MCF 10A (cell line): Measurements from ENCODE around the gene ZBTB14. TPM values are rescaled to one million over a fixed set of nuclear protein-coding genes. Genes with fewer than 3 reads are reported as not detected.
A peak's percentile ranks its signal among the peaks of the same experiment; 100 is the strongest.

Source experiments
- Bru-seq: library from RNA; stranded (reverse); fragments of 400-500 nt; gene quantifications from one replicate; lab custom pipeline; 2021; lab: Mats Ljungman, UMichigan
- BruChase-seq, 2 experiments: library from RNA; stranded (reverse); fragments of 400-500 nt; gene quantifications; one replicate each; lab custom pipeline; 2021; lab: Mats Ljungman, UMichigan
- BruUV-seq: library from RNA; stranded (reverse); fragments of 400-500 nt; replicated peaks from 2 replicates; lab custom pipeline; 2021; lab: Mats Ljungman, UMichigan
- CTCF ChIA-PET: fragments of 300-600 bp; sonication (Branson Sonifier 250); formaldehyde crosslinking; extraction: SDS; loops from one replicate; lab custom pipeline; 2021; ENCODE audit warnings: antibody characterized with exemption, inconsistent platforms; lab: Yijun Ruan, JAX
- POLR2A ChIA-PET: fragments of 300-600, 350-650 bp; sonication (Branson Sonifier 250); formaldehyde crosslinking; extraction: SDS; loops from one replicate; lab custom pipeline; 2020; ENCODE audit warnings: antibody characterized with exemption, inconsistent platforms; lab: Yijun Ruan, JAX
- DNase-seq: peaks from one replicate; pipeline ENCODE4 v3.0.0-alpha.2; 2018; ENCODE audit not compliant: unreplicated experiment
- H3K27ac Mint-ChIP-seq: one replicate; pipeline ENCODE4 v1.8.0; 2022; ENCODE audit warnings: mild to moderate bottlenecking, low read depth, mixed read lengths; ENCODE audit not compliant: unreplicated experiment
- H3K27me3 Mint-ChIP-seq: one replicate; pipeline ENCODE4 v1.8.0; 2022; ENCODE audit warnings: mixed read lengths; ENCODE audit not compliant: insufficient read depth, unreplicated experiment
- H3K36me3 Mint-ChIP-seq: one replicate; pipeline ENCODE4 v1.8.0; 2022; ENCODE audit warnings: mild to moderate bottlenecking, moderate library complexity, mixed read lengths; ENCODE audit not compliant: insufficient read depth, unreplicated experiment
- H3K4me1 Mint-ChIP-seq: one replicate; pipeline ENCODE4 v1.8.0; 2022; ENCODE audit warnings: mixed read lengths; ENCODE audit not compliant: insufficient read depth, unreplicated experiment
- H3K4me3 Mint-ChIP-seq: one replicate; pipeline ENCODE4 v1.8.0; 2022; ENCODE audit warnings: mild to moderate bottlenecking, moderate library complexity, mixed read lengths; ENCODE audit not compliant: unreplicated experiment
- H3K9me3 Mint-ChIP-seq: one replicate; pipeline ENCODE4 v1.8.0; 2022; ENCODE audit warnings: mixed read lengths; ENCODE audit not compliant: unreplicated experiment
- intact Hi-C: fragments of 100-400 bp; cut with micrococcal nuclease; formaldehyde crosslinking; loops from 2 replicates; pipeline ENCODE4 v1.14.1; 2022
- long read RNA-seq: library from polyadenylated mRNA; stranded (forward); transcript quantifications from one replicate; pipeline ENCODE4 v2.0.0, GENCODE V29; 2022
- total RNA-seq: library from RNA; stranded (reverse); gene quantifications from 2 replicates; pipeline ENCODE4 v1.2.3, GENCODE V29; 2022
- TF ChIP-seq, protein P1 (sequence below): fragments of 200-600 bp; IDR thresholded peaks from one replicate; pipeline ENCODE4 v1.8.0; 2022; ENCODE audit warnings: antibody characterized with exemption, mild to moderate bottlenecking; ENCODE audit not compliant: unreplicated experiment

Gene ZBTB14, protein sequence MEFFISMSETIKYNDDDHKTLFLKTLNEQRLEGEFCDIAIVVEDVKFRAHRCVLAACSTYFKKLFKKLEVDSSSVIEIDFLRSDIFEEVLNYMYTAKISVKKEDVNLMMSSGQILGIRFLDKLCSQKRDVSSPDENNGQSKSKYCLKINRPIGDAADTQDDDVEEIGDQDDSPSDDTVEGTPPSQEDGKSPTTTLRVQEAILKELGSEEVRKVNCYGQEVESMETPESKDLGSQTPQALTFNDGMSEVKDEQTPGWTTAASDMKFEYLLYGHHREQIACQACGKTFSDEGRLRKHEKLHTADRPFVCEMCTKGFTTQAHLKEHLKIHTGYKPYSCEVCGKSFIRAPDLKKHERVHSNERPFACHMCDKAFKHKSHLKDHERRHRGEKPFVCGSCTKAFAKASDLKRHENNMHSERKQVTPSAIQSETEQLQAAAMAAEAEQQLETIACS
- total RNA-seq (7.3 and 8.6 TPM in 2 replicates), Bru-seq, nascent RNA (percentile 55 among the genes with signal in this experiment), BruChase-seq, experiment 1, labeled RNA remaining after a 6-hour chase (percentile 74 among the genes with signal in this experiment), BruChase-seq, experiment 2, labeled RNA remaining after a 2-hour chase (percentile 83 among the genes with signal in this experiment)
- long read RNA-seq, partial matches to known transcripts: 0 of 14 reads
- long read RNA-seq, other reads (novel, unspliced or antisense): 3 of 14 reads

DNA sequence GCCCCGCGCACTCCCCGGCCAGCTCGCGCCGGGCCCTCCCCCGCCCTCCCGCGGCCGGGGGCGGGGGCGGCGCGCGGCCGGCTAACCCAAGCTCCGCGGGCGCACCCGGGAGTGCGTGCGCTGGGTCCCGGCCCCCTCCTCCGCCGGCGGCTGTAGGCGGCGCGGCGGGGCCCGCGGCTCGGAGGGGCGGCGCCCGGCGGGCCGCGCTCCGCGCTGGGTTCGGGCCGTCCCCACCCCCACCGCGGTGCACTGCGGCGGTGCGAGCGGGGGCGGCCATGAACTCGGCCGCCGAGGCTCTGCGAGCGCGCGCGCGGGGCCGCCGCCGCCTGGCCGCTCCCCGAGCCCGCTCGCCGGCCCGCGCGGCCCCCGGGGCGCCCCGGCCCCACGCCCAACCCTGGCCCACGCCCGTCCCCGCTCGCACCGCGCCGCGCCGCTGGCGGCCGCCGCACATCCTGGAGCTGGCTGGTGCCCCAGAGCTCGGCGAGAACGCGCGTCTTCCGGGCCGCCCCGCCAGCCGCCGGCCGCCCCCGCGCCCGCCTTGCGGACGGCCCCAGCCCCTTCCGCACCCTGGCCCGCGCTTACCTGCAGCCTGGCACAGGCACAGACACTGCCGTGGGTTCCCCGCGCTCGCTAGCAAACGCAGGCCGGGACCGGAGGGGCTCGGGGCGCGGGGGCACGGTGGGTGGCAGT lies at the start of gene ZBTB14:
Gene ZBTB14, minus strand, starts transcription at position 496 of the 690 bp plus-strand sequence. CDS start 2,480 bp downstream, outside the sequence.
- Mint-ChIP-seq H3K36me3 (peaks cover 25% of the 10 kb centered on the region), H3K4me3 (peak within 1 kb of the TSS; percentile 95), H3K27me3 (peaks cover 19% of the 10 kb centered on the region), H3K9me3 (no peaks in the 10 kb centered on the region), H3K4me1 (peaks cover 6% of the 10 kb centered on the region), H3K27ac (peak within 1 kb of the TSS; percentile 88)
- ChIA-PET POLR2A (interaction anchor here (0.6 to 4.0 kb wide), 13 partner anchors 9 to 222 kb away, joined by 3 to 33 read pairs (median 6); no protein-coding TSS in a partner anchor), CTCF (interaction anchor here (0.7 kb wide), 1 partner anchor 198 kb away, joined by 4 read pairs; no protein-coding TSS in a partner anchor)
- intact Hi-C loops: loop anchor here (5.0 kb wide), 1 partner anchor 58 kb away; no protein-coding TSS in a partner anchor
- peak; percentile 49 for DNase-seq
- BruUV-seq: no TSS peak
- TF ChIP-seq, protein P1, sequence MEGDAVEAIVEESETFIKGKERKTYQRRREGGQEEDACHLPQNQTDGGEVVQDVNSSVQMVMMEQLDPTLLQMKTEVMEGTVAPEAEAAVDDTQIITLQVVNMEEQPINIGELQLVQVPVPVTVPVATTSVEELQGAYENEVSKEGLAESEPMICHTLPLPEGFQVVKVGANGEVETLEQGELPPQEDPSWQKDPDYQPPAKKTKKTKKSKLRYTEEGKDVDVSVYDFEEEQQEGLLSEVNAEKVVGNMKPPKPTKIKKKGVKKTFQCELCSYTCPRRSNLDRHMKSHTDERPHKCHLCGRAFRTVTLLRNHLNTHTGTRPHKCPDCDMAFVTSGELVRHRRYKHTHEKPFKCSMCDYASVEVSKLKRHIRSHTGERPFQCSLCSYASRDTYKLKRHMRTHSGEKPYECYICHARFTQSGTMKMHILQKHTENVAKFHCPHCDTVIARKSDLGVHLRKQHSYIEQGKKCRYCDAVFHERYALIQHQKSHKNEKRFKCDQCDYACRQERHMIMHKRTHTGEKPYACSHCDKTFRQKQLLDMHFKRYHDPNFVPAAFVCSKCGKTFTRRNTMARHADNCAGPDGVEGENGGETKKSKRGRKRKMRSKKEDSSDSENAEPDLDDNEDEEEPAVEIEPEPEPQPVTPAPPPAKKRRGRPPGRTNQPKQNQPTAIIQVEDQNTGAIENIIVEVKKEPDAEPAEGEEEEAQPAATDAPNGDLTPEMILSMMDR: no peak

DNA sequence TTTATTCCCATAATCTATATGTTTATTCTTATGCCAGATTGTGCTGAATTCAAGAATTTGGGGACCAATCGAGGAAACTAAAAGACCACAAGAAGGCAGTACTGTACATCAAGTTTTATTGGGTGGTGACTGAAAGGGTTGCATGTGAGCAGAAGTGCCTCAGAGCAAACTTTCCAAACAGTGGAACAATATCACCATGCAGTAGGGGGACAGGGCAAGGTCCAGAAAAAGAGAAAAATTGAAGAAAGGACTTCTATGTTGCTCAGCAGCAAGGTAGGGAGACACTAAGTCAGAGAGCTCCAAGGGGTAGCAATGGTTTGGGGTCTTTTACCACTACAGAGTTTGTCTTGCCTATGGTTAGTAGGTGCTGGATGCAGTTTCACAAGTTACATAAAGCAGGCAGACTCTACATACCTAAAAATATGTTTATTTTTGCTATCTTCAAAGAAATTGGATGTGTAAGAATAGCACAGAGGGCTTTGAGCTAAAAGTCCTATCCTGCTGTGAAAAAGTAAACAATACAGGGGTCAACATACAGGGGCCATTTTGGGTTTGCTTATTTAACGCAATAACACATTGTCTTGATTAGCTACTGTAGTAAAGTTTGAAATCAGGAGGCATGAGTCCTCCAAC lies 43.8 kb upstream of the ZBTB14 start:
- CTCF ChIA-PET: interaction anchor here (0.7 kb wide), 1 partner anchor 1037 kb away, joined by 3 read pairs; no protein-coding TSS in a partner anchor

DNA sequence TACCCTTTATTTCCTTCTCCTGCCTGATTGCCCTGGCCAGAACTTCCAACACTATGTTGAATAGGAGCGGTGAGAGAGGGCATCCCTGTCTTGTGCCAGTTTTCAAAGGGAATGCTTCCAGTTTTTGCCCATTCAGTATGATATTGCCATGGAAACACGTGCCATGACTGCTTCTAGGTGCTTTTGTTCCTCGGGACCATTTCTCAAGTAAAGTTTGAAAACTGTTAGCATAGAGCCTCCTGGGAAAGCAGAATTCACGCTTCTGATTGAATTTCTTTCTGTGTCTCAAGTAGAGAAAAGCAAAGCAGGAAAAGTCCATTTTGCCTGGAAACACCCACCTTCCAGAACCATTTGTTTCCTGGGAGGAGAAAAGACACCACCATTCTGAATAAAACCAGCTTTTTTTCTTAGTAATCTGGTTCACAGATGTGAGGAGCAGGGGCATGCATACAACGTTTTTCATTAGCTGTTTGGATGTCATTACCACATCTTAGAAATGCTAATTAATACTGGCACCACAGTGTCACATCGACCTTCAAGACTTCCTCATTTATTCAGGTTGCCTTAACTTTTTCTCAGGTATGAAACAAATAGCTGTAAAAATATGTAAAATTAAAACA lies 39.0 kb upstream of the ZBTB14 start:
- CTCF ChIA-PET: no interaction called here
- BruUV-seq: no TSS peak
- no peak overlapping the region for H3K4me3 Mint-ChIP-seq

More for the DNA sequence above, 43.8 kb upstream of the ZBTB14 start:
- no peaks in the 10 kb centered on the region for H3K4me1 Mint-ChIP-seq
- DNase-seq: no peak
- BruUV-seq: no TSS peak
- TF ChIP-seq, protein P1: no peak
- no peaks in the 10 kb centered on the region for H3K36me3 Mint-ChIP-seq
- intact Hi-C loops: no loop called here
- H3K9me3 Mint-ChIP-seq: no peaks in the 10 kb centered on the region
- no peak overlapping the region for H3K4me3 Mint-ChIP-seq
- peaks cover 14% of the 10 kb centered on the region for H3K27me3 Mint-ChIP-seq
- POLR2A ChIA-PET: interaction anchor here (0.6 kb wide), 1 partner anchor 54 kb away, joined by 3 read pairs; no protein-coding TSS in a partner anchor
- no peak overlapping the region for H3K27ac Mint-ChIP-seq

More for the DNA sequence above, 39.0 kb upstream of the ZBTB14 start:
- no peaks in the 10 kb centered on the region for H3K4me1 Mint-ChIP-seq
- POLR2A ChIA-PET: no interaction called here
- H3K9me3 Mint-ChIP-seq: no peaks in the 10 kb centered on the region
- DNase-seq: no peak
- H3K27me3 Mint-ChIP-seq: peaks cover 14% of the 10 kb centered on the region
- TF ChIP-seq, protein P1: no peak
- H3K36me3 Mint-ChIP-seq: no peaks in the 10 kb centered on the region
- intact Hi-C loops: no loop called here
- no peak overlapping the region for H3K27ac Mint-ChIP-seq
